GM08714 (cell line): ENCODE results near the gene PIWIL4.
A peak's percentile ranks its signal among the peaks of the same experiment; 100 is the strongest.
"Not testable (repeated sequence)": the region's sequence is repeated elsewhere in the genome, so short reads cannot be mapped to it uniquely, and the experiment has no call there.

Source experiments
- H3K4me3 ChIP-seq: fragments of 200-500 bp; sonication (Bioruptor generic); 2 replicates; pipeline ENCODE4 v1.5.1; 2014; ENCODE audit warnings: mild to moderate bottlenecking, low read length, inconsistent platforms
- ZNF274 ChIP-seq: IDR thresholded peaks from 2 replicates; pipeline ENCODE4 v1.6.1; 2012; ENCODE audit warnings: mild to moderate bottlenecking, low read depth, low read length

The PIWIL4 gene

GRCh38 chr11:94559361-94559760, 7.8 kb upstream of the PIWIL4 start:
- H3K4me3 ChIP-seq: no peak overlapping the region
- TF ChIP-seq ZNF274: no peak

GRCh38 chr11:94560834-94561233, 6.3 kb upstream of the PIWIL4 start:
- no peak for TF ChIP-seq ZNF274

GRCh38 chr11:94563176-94563847, 3.9 kb upstream of the PIWIL4 start:
- no peak for TF ChIP-seq ZNF274
- no peak overlapping the region for H3K4me3 ChIP-seq

More at GRCh38 chr11:94560834-94561233, 6.3 kb upstream of the PIWIL4 start:
- H3K4me3 ChIP-seq: no peak overlapping the region

GRCh38 chr11:94563848-94564467, 3.2 kb upstream of the PIWIL4 start:
- TF ChIP-seq ZNF274: no peak
- no peak overlapping the region for H3K4me3 ChIP-seq

GRCh38 chr11:94568200-94568599, 1.0 kb downstream of the PIWIL4 start:
- H3K4me3 ChIP-seq: no peak overlapping the region
- TF ChIP-seq ZNF274: no peak

- no peak overlapping the region for H3K4me3 ChIP-seq
- TF ChIP-seq ZNF274: no peak
These were observed 1.5 kb downstream of the PIWIL4 start for GRCh38 chr11:94568717-94569116.

- not testable (repeated sequence) for H3K4me3 ChIP-seq
These were observed 5.8 kb downstream of the PIWIL4 start for GRCh38 chr11:94572975-94573374.

- no peak overlapping the region for H3K4me3 ChIP-seq
- TF ChIP-seq ZNF274: no peak
These were observed 7.2 kb downstream of the PIWIL4 start for GRCh38 chr11:94574193-94574961.

GRCh38 chr11:94576306-94576705, 9.1 kb downstream of the PIWIL4 start:
- TF ChIP-seq ZNF274: no peak
- H3K4me3 ChIP-seq: no peak overlapping the region

- no peak for TF ChIP-seq ZNF274
- no peak overlapping the region for H3K4me3 ChIP-seq
These were observed 10.7 kb downstream of the PIWIL4 start for GRCh38 chr11:94577841-94578240.

- H3K4me3 ChIP-seq: peak overlapping the region; percentile 40; the same call in 1 of the 2 replicates
- TF ChIP-seq ZNF274: no peak
These were observed 14.8 kb downstream of the PIWIL4 start for GRCh38 chr11:94581926-94582325.

GRCh38 chr11:94583213-94583865, 16.2 kb downstream of the PIWIL4 start:
- peak overlapping the region; percentile 52 for H3K4me3 ChIP-seq
- TF ChIP-seq ZNF274: no peak

- TF ChIP-seq ZNF274: no peak
- H3K4me3 ChIP-seq: peak overlapping the region; percentile 52
These were observed 16.8 kb downstream of the PIWIL4 start for GRCh38 chr11:94583866-94584500.

GRCh38 chr11:94584978-94585377, 17.8 kb downstream of the PIWIL4 start:
- TF ChIP-seq ZNF274: no peak
- no peak overlapping the region for H3K4me3 ChIP-seq
